HepG2 (cell line): Measurements from ENCODE around the gene TARM1. TPM values are rescaled to one million over a fixed set of nuclear protein-coding genes. Genes with fewer than 3 reads are reported as not detected.
"Not testable (repeated sequence)": the region's sequence is repeated elsewhere in the genome, so short reads cannot be mapped to it uniquely, and the experiment has no call there.

Source experiments
- BRD4 ChIP-seq: sonication (generic); formaldehyde crosslinking; IDR thresholded peaks from 2 replicates; pipeline ENCODE4 v1.4.0; 2020; ENCODE audit warnings: missing genetic modification reagents
- MXD4 ChIP-seq: IDR thresholded peaks from 2 replicates; pipeline ENCODE4 v1.6.1; 2016; ENCODE audit warnings: mild to moderate bottlenecking, missing biosample characterization, missing genetic modification reagents
- MYPOP ChIP-seq: sonication (generic); formaldehyde crosslinking; IDR thresholded peaks from 2 replicates; pipeline ENCODE4 v1.8.1; 2023; ENCODE audit warnings: mild to moderate bottlenecking, moderate library complexity, missing genetic modification reagents
- PHF20 ChIP-seq: sonication (generic); formaldehyde crosslinking; IDR thresholded peaks from 2 replicates; pipeline ENCODE4 v1.5.0; 2020; ENCODE audit warnings: mild to moderate bottlenecking, missing genetic modification reagents
- SPEN ChIP-seq: sonication (generic); formaldehyde crosslinking; IDR thresholded peaks from 2 replicates; pipeline ENCODE4 v1.5.1; 2020; ENCODE audit warnings: low read depth, mild to moderate bottlenecking, missing genetic modification reagents
- TCF12 ChIP-seq, 2 experiments: fragments of 450-650 bp in 1 of 2; sonication (generic) in 1 of 2; formaldehyde crosslinking in 1 of 2; IDR thresholded peaks; 2 replicates each; pipeline versions ENCODE4 v1.6.1 to v1.8.0; 2017 to 2022; ENCODE audit warnings: antibody characterized with exemption in 1 of 2, mild to moderate bottlenecking in 1 of 2, missing genetic modification reagents in 1 of 2, moderate library complexity in 1 of 2
- ZBTB38 ChIP-seq: sonication (generic); formaldehyde crosslinking; IDR thresholded peaks from 2 replicates; pipeline ENCODE4 v1.5.1; 2020; ENCODE audit warnings: mild to moderate bottlenecking, missing genetic modification reagents
- ZFP90 ChIP-seq: sonication (generic); formaldehyde crosslinking; IDR thresholded peaks from 2 replicates; pipeline ENCODE4 v1.8.0; 2022; ENCODE audit warnings: missing genetic modification reagents, mild to moderate bottlenecking, inconsistent platforms, borderline replicate concordance
- ZFY ChIP-seq: sonication (generic); formaldehyde crosslinking; IDR thresholded peaks from 2 replicates; pipeline ENCODE4 v1.4.0; 2020; ENCODE audit warnings: missing genetic modification reagents
- ZNF143 ChIP-seq: sonication (generic); formaldehyde crosslinking; IDR thresholded peaks from 2 replicates; pipeline ENCODE4 v1.4.0; 2020; ENCODE audit warnings: missing genetic modification reagents
- ZNF563 ChIP-seq: sonication (generic); formaldehyde crosslinking; IDR thresholded peaks from 2 replicates; pipeline ENCODE4 v1.8.0; 2022; ENCODE audit warnings: mild to moderate bottlenecking, moderate library complexity, missing genetic modification reagents
- ZNF773 ChIP-seq: sonication (generic); formaldehyde crosslinking; IDR thresholded peaks from 2 replicates; pipeline ENCODE4 v1.4.0; 2020; ENCODE audit warnings: missing genetic modification reagents, borderline replicate concordance
- ZSCAN21 ChIP-seq: sonication (generic); formaldehyde crosslinking; IDR thresholded peaks from 2 replicates; pipeline ENCODE4 v1.8.0; 2022; ENCODE audit warnings: mild to moderate bottlenecking, missing genetic modification reagents, moderate library complexity, borderline replicate concordance
- ZSCAN22 ChIP-seq: sonication (generic); formaldehyde crosslinking; IDR thresholded peaks from 2 replicates; pipeline ENCODE4 v1.4.0; 2020; ENCODE audit warnings: mild to moderate bottlenecking, missing genetic modification reagents
- polyA plus RNA-seq, 8 experiments: library from polyadenylated mRNA; depleted of rRNA in 3 of 8; stranded (reverse) in 7 of 8; unstranded in 1 of 8; fragments of >200 nt; fragmentation: Illumina TruSeq in 4 of 8; extraction: Trizol in 4 of 8; gene quantifications; 2 replicates each; pipeline versions ENCODE4 v1.2.1 to v1.2.3, GENCODE V29; 2011 to 2016; ENCODE audit warnings: low read depth in 4 of 8, missing spikeins in 1 of 8, mixed read lengths in 1 of 8; ENCODE audit not compliant: insufficient read depth in 1 of 8
- total RNA-seq, 5 experiments: library from RNA; depleted of rRNA; stranded (reverse); fragments of >200 nt; fragmentation: Illumina TruSeq; extraction: Trizol; gene quantifications; 2 replicates each; pipeline ENCODE4 v1.2.3, GENCODE V29; 2016; ENCODE audit warnings: low read depth in 1 of 5

TARM1 gene
- total and polyA plus RNA-seq, 2 of the 13 experiments (the other 11 are each of a cell fraction or from before 2014, with no cell fraction given) = not detected

GRCh38 chr19:54095859-54096616 is 14.9 kb upstream of the TARM1 start (continued):
- peak; percentile 96 for TF ChIP-seq ZNF563 (CRISPR knock-in tag)
- peak; percentile 52; the same call in 1 of the 2 replicates for TF ChIP-seq MXD4
- TF ChIP-seq TCF12 (IDR thresholded peaks at IDR 0.05) = not testable (repeated sequence)
- peak; percentile 54; the same call in 1 of the 2 replicates for TF ChIP-seq TCF12 (CRISPR knock-in tag; IDR thresholded peaks at IDR 0.05)
- peak; percentile 84 for TF ChIP-seq ZSCAN22 (CRISPR knock-in tag)
- TF ChIP-seq ZFY (CRISPR knock-in tag) = peak; percentile 75
- peak; percentile 93 for TF ChIP-seq ZSCAN21 (CRISPR knock-in tag)
- peak; percentile 71; the same call in 1 of the 2 replicates for TF ChIP-seq SPEN (CRISPR knock-in tag)
- peak; percentile 84; the same call in 1 of the 2 replicates for TF ChIP-seq ZNF773 (CRISPR knock-in tag)
- TF ChIP-seq MYPOP (CRISPR knock-in tag) = peak; percentile 83
- TF ChIP-seq PHF20 (CRISPR knock-in tag) = peak; percentile 32; the same call in 1 of the 2 replicates
- peak; percentile 20; the same call in 1 of the 2 replicates for TF ChIP-seq ZNF143 (CRISPR knock-in tag)
- TF ChIP-seq ZFP90 (CRISPR knock-in tag) = 0 out of 2 replicates have a peak, but pooled peaks have one; percentile 43
- TF ChIP-seq ZBTB38 (CRISPR knock-in tag) = peak; percentile 60; the same call in 1 of the 2 replicates
- TF ChIP-seq BRD4 = 0 out of 2 replicates have a peak, but pooled peaks have one; percentile 26
- TF ChIP-seq, all 625 proteins: peak for 145; not testable (repeated sequence) for 480
